SU-DHL-6 (cell line): ENCODE measurements around the gene C1GALT1.
A peak's percentile ranks its signal among the peaks of the same experiment; 100 is the strongest.

Experiments
- H2AFZ ChIP-seq: fragments of 200-600 bp; sonication (generic); 2 replicates; pipeline ENCODE4 v1.6.1; 2014; ENCODE audit warnings: low read depth, mild to moderate bottlenecking, moderate library complexity, mixed read lengths, antibody characterized with exemption, low read length; ENCODE audit not compliant: severe bottlenecking
- H3F3A ChIP-seq: fragments of 200-600 bp; shearing (Covaris generic); 2 replicates; pipeline ENCODE4 v1.6.0; 2016; ENCODE audit warnings: antibody characterized with exemption, mild to moderate bottlenecking; ENCODE audit not compliant: insufficient read depth
- H3K27ac ChIP-seq: fragments of 200-600 bp; sonication (generic); 2 replicates; pipeline ENCODE4 v1.5.1; 2016; ENCODE audit warnings: low read depth, mild to moderate bottlenecking, low read length, moderate library complexity, mixed read lengths
- H3K27me3 ChIP-seq: fragments of 200-600 bp; sonication (generic), shearing (Covaris generic); 2 replicates; pipeline ENCODE4 v1.6.0; 2014; ENCODE audit warnings: mild to moderate bottlenecking, low read length
- H3K36me3 ChIP-seq: fragments of 200-600 bp; sonication (generic); 2 replicates; pipeline ENCODE4 v1.6.1; 2014; ENCODE audit warnings: mild to moderate bottlenecking, low read length, mixed read lengths
- H3K4me2 ChIP-seq: fragments of 300-600, 200-600 bp; shearing (Covaris generic), sonication (generic); 2 replicates; pipeline ENCODE4 v1.6.0; 2014; ENCODE audit warnings: low read length, low read depth, mild to moderate bottlenecking; ENCODE audit not compliant: poor library complexity, severe bottlenecking
- H3K4me3 ChIP-seq: fragments of 200-600 bp; sonication (generic); 2 replicates; pipeline ENCODE4 v1.5.1; 2014; ENCODE audit warnings: antibody characterized with exemption, low read length, mild to moderate bottlenecking, mixed read lengths; ENCODE audit not compliant: insufficient read depth, poor library complexity, severe bottlenecking
- H3K79me2 ChIP-seq: fragments of 200-600 bp; sonication (generic); 2 replicates; pipeline ENCODE4 v1.6.1; 2014; ENCODE audit warnings: mild to moderate bottlenecking, low read length, moderate library complexity; ENCODE audit not compliant: insufficient read depth
- H3K9ac ChIP-seq: fragments of 200-600 bp; sonication (generic); 2 replicates; pipeline ENCODE4 v1.7.0; 2014; ENCODE audit warnings: mild to moderate bottlenecking, low read length
- H3K9me2 ChIP-seq: fragments of 200-600 bp; sonication (generic); replicated peaks from 2 replicates; pipeline ENCODE4 v1.6.1; 2014; ENCODE audit warnings: low read length; ENCODE audit not compliant: insufficient read depth
- H3K9me3 ChIP-seq: fragments of 200-600 bp; sonication (generic); 2 replicates; pipeline ENCODE4 v1.6.1; 2014; ENCODE audit warnings: low read length, mixed read lengths; ENCODE audit not compliant: insufficient read depth
- H4K20me1 ChIP-seq: fragments of 200-600 bp; sonication (generic); 2 replicates; pipeline ENCODE4 v1.6.1; 2014; ENCODE audit warnings: low read depth, mild to moderate bottlenecking, antibody characterized with exemption, low read length, moderate library complexity, mixed read lengths
- EZH2phosphoT487 ChIP-seq: fragments of 200-600 bp; sonication (generic), shearing (Covaris generic); conservative IDR thresholded peaks from 2 replicates; pipeline ENCODE4 v1.6.1; 2018; ENCODE audit warnings: mild to moderate bottlenecking, antibody characterized with exemption, low read length, moderate library complexity, mixed read lengths
- TF ChIP-seq, protein P1 (sequence below): fragments of 200-600 bp; sonication (generic); IDR thresholded peaks from one replicate; pipeline ENCODE4 v1.5.1; 2017; ENCODE audit warnings: antibody characterized with exemption, mild to moderate bottlenecking, low read length, moderate library complexity; ENCODE audit not compliant: insufficient read depth, poor library complexity, severe bottlenecking

The C1GALT1 gene

DNA sequence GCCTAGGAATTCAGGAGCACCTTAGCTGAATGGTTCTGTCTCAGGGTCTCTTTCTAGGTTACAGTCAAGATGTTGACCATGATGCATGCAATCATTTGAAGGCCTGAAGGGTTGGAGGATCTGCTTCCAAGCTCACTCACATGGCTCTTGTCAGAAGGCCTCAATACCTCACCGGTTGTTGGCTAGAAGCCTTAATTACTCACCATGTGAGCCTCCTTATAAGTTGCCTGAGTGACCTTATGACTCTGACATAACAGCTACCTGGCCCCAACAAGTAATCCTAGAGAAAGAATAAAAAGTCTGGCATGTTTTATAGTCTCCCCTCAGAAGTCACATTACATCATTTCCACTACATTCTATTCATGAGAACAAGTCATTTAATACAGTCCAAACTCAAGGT, 3.4 kb upstream of the C1GALT1 start:
- Histone ChIP-seq H3K79me2 (peaks cover 28% of the 10 kb centered on the region), H3K27ac (no peak overlapping the region)
- TF ChIP-seq, protein P1, sequence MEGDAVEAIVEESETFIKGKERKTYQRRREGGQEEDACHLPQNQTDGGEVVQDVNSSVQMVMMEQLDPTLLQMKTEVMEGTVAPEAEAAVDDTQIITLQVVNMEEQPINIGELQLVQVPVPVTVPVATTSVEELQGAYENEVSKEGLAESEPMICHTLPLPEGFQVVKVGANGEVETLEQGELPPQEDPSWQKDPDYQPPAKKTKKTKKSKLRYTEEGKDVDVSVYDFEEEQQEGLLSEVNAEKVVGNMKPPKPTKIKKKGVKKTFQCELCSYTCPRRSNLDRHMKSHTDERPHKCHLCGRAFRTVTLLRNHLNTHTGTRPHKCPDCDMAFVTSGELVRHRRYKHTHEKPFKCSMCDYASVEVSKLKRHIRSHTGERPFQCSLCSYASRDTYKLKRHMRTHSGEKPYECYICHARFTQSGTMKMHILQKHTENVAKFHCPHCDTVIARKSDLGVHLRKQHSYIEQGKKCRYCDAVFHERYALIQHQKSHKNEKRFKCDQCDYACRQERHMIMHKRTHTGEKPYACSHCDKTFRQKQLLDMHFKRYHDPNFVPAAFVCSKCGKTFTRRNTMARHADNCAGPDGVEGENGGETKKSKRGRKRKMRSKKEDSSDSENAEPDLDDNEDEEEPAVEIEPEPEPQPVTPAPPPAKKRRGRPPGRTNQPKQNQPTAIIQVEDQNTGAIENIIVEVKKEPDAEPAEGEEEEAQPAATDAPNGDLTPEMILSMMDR: no peak
- TF ChIP-seq EZH2phosphoT487: no peak

DNA sequence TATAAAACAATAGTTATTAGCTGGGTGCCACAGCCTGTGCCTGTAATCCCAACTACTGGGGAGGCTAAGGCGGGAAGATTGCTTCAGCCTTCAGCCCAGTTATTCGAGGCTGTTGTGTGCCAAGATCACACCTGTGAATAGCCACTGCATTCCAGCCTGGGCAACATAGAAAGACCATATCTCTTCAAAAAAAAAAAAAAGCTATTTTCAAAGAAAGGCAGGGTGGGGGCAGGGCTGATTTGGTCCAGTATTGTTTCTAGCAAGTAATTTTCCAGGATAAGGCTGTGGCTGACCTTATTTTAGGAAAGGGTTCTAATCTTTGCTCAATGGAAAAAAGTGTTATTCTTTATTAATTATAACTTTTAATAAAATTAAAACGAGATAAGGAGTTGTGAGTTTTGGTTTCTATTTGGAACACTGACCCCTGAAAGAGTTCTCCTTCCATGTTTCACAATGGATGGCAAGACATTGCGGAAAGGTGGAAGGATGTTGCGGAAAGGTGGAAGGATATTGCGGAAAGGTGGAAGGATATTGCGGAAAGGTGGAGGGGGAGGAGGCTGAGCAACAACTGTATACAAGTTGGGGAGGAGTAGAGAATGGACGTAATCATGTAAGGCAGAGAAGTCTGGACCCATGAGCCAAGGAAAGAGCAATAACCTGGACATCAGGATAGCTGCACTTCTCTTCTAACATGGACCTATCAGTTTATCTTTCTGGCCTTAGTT, 1.5 kb upstream of the C1GALT1 start:
- peak overlapping the region; percentile 84 for H3K4me2 ChIP-seq
- peaks cover 30% of the 10 kb centered on the region for H3F3A ChIP-seq
- no peaks in the 10 kb centered on the region for H3K27me3 ChIP-seq
- no peaks in the 10 kb centered on the region for H3K9me2 ChIP-seq
- no peaks in the 10 kb centered on the region for H3K9me3 ChIP-seq
- peak overlapping the region; percentile 94 for H3K27ac ChIP-seq
- H3K4me3 ChIP-seq: peak overlapping the region; percentile 93
- peak overlapping the region; percentile 81 for H3K9ac ChIP-seq
- peaks cover 14% of the 10 kb centered on the region for H3K36me3 ChIP-seq
- H4K20me1 ChIP-seq: peaks cover 19% of the 10 kb centered on the region; the same call in 1 of the 2 replicates
- peak overlapping the region; percentile 73 for H2AFZ ChIP-seq
- TF ChIP-seq EZH2phosphoT487: no peak
- TF ChIP-seq, protein P1: no peak
- peaks cover 40% of the 10 kb centered on the region for H3K79me2 ChIP-seq

More for the DNA sequence above, 3.4 kb upstream of the C1GALT1 start:
- H3K27me3 ChIP-seq: no peaks in the 10 kb centered on the region
- no peak overlapping the region for H3K4me3 ChIP-seq
- peaks cover 3% of the 10 kb centered on the region; the same call in 1 of the 2 replicates for H4K20me1 ChIP-seq
- H3K9me2 ChIP-seq: no peaks in the 10 kb centered on the region
- H3K36me3 ChIP-seq: peaks cover 4% of the 10 kb centered on the region; the same call in 1 of the 2 replicates
- H2AFZ ChIP-seq: no peak overlapping the region
- no peak overlapping the region for H3K4me2 ChIP-seq
- H3F3A ChIP-seq: peaks cover 22% of the 10 kb centered on the region
- H3K9me3 ChIP-seq: no peaks in the 10 kb centered on the region
- no peak overlapping the region for H3K9ac ChIP-seq

DNA sequence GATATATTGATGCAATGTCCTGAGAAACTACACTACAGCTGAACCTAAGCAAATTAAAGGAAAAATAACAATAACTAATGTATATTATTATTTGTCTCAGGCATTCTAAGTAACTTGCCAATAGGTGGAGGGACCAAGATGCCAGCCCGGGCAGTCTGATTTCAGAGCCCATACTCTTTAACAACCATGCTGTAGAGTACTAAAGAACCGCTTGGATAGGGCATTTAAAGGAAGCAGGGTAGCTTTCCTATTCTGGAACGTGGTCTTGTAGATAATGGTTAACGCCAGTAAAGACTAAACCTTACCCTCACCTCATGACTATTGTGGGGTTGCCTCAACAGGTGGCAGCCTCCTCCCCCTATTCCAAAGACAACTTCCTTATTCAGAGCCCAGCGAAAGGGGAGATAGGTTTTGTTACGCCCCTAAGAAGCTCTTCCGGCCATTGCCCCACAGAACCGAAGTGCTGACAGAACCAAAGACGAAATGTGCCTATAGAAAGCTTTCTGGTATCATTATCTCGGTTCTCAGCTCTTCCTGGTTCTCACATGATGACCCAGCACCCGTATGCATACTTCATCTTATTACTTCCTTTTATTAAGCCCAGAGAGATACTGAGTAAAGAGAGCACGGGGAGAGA, 707 bp upstream of the C1GALT1 start:
- H4K20me1 ChIP-seq: peaks cover 19% of the 10 kb centered on the region; the same call in 1 of the 2 replicates
- peaks cover 47% of the 10 kb centered on the region for H3K79me2 ChIP-seq
- no peaks in the 10 kb centered on the region for H3K9me2 ChIP-seq
- H3F3A ChIP-seq: peaks cover 30% of the 10 kb centered on the region
- H2AFZ ChIP-seq: peak overlapping the region; percentile 73
- H3K4me3 ChIP-seq: peak overlapping the region; percentile 93
- H3K9me3 ChIP-seq: no peaks in the 10 kb centered on the region
- H3K9ac ChIP-seq: peak overlapping the region; percentile 81
- peak overlapping the region; percentile 94 for H3K27ac ChIP-seq
- TF ChIP-seq, protein P1: peak; percentile 19
- no peak for TF ChIP-seq EZH2phosphoT487
- H3K27me3 ChIP-seq: no peaks in the 10 kb centered on the region
- H3K36me3 ChIP-seq: peaks cover 16% of the 10 kb centered on the region
- H3K4me2 ChIP-seq: peak overlapping the region; percentile 84
